ENCODE results near the gene GRIN2C.

The GRIN2C gene

DNA sequence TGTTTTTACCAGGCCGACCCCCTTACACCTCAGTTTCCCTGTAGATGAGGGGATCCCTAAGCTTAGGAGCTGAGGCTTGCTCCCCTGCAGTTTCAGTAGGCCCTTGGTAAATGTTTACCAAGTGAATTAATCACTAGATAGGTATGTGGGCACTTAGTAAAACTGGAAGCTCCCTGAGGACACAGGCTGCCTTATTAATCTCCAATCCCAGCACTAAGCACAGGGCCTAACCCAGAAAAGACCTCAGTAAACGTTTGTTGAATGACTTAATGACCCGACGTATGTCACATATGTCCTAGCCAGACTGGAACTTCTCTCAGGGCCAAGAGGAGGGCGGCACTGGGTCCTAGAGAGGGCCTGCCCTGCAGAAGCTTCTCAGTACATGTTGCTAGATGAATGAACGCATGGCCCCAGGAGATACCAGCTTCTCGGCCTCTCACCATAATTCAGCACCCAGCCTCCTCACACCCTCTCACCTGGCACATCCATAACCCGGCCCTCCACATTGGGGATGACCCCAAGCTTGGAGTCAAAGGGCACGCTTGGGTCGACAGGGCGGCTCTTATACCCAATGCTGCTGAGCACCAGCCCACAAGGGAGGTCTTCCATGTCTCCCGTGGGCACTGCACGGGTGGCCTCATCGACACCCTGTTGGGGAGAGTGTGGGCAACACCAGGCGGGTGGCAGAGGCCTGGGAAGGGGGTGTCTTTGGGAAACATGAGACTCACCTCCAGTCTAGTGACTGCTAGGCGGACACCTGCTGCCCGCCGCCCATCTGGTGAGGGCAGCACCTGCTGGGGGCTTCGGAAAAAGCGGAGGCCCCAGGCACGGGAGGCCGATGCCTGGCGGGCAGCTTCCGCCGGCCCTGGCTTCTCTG lies 4.0 kb upstream of the GRIN2C start:
- no peak for DNase-seq

DNA sequence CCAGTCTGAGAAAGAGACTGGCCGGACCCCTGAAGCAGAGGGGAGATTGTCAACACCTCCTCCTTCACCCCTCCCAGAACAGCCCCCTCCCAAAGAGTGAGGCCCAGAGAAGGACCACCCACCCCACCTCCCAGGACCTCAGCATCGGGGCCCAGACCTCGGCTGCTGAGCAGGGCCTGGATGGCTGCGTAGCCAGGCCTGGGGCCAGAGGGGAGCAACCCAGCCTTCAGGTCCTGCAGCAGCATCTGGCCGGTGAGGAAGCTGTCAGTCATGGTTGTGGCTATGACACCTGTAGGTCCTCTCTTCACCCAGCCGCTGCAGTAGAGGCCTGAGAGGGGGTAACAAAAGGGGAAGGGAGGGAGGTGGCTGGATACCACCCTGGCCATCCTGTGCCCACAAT lies 3.2 kb upstream of the GRIN2C start:
- DNase-seq = no peak

DNA sequence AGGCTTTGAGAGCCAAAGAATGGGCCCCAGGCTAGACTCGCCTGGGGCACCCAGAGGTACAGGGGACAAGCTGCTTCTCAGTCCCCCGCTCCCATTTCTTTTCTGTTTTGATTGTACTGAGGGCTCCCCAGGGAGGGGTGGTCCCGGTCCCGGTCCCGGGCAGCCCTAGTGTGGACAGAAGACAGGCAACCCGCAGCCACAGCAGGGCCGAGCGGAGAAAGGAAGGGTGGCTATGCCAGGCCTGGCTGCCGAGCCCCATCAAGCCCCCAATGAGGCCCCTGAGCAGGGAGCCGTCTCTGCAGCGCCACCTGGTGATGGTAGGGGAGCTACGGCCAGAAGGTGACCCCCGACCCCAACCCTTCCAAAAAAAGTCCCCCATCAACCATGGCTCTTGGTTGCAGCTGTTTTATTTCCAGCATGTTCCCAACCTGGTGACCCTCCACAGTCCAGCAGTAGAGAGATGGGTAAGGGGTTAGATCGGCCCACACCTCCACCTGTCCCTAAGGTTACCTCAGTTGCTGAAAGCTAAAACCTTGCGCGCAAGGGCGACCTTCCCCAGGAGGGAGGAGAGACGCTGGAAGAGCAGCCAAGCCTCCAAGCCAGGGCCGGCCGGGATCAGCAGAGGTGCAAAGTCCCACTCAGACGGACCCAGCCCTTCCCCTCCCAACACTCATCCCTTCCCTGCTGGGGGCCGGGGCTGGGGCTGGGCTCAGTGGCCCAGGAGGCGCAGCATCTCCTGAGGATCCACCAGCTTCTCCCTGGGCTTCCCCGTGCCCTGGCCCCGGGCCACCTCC lies 2.6 kb upstream of the GRIN2C start:
- DNase-seq = peak; percentile 84

DNA sequence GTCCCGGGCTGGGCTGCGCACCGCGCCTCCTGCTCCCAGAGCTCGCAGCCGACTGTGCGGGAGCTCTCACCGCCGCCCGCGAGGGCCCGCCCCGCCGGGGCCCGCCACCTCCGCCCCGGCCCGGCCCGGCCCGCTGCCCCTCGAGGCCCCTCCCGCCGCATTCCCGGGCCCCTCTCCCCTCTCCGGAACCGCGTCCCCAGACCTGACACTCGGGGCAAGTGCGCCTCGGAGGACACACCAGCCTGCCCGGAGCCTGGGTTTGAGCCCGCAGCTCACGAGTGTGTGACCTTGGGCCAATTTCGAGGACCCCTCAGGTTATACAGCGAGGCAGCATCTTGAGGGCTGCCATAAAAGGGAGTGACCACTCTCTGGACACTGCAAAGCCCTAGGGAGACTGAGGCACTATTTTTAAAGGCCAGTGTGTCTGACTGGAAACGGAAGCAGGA lies 2.0 kb upstream of the GRIN2C start:
- no peak for DNase-seq

DNA sequence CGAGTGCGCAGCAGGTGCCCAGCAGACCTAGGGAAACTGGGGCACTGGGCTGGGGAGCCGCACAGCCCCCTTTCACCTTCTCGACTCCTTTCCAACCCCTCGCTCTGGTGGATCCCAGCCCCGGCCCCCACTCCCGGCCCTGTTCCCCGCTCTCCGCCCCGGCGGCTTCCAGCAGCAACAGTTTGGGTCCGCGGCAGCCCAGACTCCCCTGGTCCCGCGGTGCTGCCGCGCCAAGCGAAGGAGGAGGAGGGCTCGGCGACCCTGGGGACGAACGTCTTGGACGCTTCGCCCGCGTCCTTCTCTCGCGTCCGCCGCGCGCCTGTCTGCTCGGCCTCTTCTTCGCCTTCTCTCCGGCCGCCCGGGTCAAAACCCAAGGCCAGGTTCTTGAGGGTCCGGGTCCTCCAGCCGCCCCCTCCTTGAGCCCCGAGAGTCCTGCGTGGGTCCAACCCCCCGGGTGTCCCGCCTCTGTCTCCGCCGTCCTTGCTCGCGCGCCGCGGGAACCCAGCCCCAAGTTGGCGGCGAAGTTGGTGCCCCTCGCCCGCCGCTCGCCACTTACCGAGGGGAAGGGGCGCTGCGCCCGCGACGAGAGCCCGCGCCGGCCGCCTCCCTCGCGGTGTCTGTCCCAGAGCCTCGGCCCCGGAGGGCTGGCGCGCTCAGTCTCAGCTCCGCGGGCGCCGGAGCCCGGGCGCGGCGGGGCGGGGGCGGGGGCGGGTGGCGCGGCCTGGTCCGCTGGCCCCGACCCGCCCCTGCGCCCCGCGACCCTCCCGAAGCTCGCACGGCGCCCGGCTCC lies 1.4 kb upstream of the GRIN2C start:
- no peak for DNase-seq

DNA sequence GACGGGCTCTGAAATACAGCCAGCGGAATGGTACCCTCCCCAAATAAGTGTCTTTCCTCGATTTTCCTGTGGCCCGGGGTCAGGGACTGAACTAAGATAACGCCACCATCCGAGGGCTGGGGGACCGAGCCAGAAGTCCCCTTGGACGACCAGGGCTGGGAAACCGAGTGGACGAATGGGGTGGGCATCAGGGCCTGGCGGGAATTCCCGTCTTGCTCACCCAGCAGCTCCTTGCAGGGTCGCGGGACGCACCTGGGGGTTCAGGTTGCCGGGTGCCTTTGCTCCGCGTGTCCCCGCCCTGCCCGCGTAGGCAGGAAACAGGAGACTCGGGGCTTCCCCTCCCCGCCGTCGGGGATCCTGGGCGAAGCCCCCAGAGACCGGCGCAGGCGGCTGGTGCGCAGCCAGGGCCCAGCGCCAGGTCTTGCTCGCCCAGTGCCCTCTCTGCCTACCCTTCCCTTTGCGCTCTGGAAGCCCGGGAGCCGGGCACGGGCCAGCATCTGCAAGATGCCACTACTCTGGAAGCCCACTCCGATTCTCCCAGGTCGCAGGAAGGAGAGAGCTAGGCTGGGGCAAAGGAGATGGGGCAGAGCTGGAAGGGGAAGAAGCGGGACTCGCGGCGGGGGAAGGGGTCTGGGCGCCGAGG lies 665 bp upstream of the GRIN2C start:
- no peak for DNase-seq

DNA sequence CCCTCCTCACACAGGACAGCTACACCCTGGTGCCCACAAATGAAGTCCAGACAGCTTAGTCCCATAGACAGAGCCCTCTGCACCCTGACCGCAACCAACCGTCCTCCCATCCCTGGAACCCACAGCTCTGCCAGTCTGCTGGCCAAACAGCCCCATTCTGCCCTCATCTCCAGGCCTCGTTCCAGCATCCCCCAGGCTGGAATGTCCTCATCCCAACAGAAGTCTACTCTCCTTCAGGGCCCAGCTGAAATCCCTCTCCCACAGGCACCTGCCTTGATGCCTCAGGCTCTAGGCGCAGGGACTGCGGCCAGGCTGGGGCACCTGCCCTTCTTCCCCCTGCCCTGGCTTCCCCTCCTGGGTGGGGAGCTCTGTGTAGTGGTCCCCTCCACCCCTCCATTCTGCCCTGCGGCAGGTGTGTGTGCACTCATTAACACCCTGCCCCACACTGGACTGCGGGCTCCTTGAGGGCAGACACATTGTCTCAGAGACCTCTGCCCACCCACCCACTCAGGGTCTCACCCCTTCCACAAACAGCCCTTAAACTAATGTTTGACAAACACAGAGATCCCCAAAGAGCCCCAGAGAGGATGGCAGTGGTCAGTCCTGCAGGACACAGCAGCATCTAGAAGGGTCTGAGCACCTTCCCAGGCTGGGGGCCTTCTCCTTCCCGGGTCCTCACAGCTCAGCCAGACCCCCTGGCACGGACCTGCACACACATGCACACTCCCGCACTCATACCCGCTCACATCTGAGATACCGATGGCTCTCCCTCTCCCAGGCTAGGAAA lies 820 bp downstream of the GRIN2C start:
- no peak for DNase-seq

DNA sequence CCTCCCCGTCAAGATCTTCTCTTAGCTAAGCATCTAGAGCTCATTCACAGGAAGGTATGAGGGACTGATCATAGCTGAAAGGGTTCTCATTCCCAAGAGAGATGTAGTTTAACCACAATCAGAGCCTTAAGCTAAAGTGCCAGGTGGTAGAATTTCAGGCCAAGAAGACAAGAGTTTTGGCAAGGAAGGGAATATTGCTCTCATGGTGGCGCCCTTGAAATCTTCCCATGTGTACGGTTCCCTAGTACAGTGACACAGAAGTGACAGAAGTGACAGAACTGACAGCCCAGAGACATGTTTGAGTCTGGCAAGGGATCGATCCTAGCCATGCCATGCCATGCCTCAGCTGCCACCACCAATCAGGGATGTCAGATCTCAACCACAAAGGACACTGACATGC lies 2.5 kb downstream of the GRIN2C start:
- DNase-seq = no peak

DNA sequence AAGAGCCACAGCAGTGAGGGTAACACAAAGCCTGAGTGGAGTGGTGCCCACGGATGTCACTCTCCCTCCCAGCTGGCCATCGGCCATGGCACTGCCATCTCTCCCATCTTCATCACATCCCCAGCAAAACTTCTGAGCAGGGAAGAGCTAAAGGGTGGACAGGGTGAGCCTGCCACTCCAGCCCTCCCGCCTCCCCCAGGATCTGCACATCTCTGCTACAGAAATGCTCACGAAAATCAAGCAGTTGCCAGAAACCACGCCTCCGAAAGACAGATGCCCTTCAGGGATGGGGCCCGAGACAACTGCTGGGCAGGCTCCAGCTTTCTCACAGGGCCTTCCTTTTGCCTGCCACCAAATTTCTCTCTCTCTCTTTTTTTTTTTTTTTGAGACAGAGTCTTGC lies 3.6 kb downstream of the GRIN2C start:
- DNase-seq = no peak

DNA sequence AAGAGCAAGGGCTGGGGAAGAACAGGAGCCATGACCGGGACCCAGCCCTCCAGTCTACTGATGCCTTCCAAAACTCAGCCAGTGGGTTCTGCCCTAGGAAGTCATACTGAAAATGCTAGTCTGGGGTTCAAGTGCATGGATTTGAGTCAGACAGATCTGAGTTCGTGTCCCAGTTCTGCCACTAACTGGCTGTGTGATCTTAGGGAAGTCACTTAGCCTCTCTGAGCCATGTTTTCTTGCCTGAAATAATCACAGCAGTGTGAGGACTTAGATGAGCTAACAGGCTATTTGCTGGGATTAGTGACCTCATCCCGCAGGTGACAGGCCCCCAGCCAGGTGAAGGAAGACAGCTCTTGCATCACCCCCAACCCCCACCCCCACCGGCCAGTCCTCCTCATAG lies 4.4 kb downstream of the GRIN2C start:
- no peak for DNase-seq

DNA sequence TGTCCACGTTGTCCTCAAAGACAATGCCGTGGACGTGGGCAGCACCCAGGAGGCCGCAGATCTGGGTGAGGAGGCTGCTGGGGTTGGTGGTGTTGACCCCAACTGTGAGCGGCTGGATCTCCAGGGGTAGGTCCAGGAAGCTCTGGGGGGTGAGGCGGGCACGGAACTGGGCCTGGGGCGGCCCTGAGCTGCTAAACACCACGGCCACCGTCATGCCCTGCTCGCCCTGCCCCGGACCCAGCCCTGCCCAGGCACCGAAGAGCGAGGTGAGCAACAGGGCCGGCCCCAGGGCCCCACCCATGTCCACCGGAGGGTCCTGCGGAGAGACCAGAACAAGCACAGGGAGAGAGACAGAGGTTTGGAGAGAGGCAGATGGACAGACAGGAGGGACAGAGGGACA lies 4.9 kb downstream of the GRIN2C start:
- no peak for DNase-seq

DNA sequence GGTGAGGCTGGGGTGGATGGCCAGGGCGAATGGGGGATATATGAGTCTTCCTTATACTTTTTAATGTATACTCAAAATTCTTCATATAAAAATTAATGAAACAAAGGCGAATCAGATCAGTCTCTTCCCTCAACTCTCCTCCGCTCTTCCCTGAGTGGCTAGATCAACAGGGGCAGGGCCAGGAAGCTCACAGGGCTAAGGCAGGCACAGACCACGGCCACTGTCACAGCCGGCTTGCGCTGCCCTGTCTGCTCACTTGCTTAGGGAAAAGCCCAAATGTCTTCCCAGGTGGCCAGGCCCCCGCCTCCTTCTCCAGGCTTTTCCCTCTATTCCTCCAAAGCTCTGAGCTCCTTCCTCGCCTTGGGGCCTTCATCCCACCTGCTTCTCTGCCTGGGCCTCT lies 6.0 kb downstream of the GRIN2C start:
- DNase-seq = no peak

DNA sequence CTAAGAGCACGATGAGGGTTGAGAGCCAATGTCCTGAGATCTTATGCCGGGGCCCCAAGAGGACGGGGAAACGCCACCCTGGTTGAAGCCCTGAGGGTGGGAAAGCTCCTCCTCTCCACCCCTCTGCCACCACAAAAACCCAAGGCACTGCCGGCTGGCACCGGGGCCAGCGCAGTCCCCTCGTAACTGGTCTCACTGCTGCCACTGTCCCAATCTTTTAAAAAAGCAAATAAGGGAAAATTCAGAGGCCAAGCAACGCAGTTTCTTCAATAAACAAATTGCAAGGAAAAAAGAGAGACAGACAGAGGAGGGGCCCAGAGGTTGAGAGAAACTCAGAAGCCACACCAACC lies 6.7 kb downstream of the GRIN2C start:
- no peak for DNase-seq

DNA sequence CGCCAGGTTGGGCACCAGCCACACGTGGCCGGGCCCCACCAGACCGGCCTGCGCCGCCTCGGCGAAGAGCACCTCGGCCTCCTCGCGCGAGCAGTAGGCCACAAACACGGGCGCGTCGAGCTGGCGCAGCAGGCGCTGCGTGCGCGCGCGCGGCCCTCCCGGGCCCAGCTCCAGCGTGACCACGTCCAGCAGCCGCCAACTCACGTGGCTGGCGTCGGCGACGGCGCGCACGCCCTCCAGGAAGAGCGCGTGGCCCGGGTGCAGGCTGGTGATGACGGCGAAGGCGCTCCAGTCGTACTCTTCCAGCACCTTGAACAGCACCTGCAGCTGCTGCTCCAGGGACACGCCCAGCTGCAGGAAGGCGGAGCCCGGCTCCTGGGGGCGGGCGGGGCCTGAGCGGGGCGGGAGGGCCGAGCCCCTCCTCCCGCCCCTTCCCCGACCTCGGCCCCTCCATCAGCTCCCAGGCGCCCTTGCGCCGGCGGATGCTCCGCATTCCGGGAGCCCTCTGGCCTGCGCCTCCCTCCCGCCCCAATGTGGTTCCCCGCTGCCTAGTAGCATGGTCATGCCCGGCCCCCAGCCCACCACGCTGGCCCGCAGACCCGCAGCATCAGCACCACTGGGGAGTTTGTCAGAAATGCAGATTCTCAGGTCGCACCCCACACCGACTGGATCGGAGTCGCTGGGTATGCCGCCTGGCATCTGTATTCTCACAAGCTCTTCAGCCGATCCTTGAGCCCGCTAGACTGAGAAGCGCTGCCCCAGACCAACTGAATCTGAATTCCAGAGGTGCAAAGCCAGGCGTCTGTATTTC lies 7.2 kb downstream of the GRIN2C start:
- peak; percentile 76 for DNase-seq

DNA sequence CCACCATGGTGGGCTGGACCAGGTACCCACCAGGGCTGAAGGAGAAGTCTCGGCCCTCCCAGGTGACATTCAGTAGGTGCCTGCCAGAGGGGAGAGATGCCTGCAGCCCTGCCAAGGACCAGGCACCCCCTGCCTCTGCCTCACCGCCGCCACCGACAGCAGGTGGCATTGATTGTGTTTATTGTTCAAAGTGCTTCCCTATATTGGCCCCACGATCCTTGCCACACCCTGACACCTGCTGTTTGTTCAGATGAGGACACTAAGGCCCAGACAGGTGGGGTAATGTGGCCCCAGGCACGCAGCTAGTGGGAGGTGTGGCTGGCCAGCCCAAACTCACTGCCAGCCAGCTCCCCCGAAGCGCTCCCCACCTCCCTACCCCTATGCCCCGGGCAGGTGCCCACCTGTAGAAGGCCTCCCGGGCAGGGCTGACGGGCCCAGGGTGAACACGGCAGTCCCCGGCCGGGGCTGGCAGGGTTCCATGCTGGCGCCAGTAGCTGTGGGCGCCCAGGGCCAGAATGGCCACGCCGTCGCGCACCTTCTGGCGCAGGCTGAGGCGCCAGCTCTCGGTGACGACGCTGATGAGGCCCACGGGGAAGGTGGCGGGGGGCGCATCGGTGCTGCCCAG lies 8.0 kb downstream of the GRIN2C start:
- no peak for DNase-seq

DNA sequence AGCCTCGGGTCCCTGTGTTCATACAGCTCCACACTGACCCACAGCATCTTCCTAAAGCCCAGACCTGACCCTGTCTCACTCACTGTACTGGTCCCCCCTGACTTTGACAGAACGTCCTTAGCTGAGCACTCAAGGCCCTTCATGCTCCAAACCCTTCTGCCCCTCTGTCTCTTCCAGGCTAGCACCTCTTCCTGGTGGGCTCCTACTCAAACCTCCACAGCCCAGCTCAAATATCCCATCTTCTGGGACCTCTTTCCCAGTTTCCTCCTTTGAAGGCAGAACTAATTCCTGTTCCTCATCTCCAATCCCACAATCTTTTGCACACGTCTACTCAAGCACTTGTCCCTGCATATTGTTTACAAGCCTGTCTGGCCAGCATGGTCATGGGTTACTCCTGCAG lies 8.8 kb downstream of the GRIN2C start:
- no peak for DNase-seq

DNA sequence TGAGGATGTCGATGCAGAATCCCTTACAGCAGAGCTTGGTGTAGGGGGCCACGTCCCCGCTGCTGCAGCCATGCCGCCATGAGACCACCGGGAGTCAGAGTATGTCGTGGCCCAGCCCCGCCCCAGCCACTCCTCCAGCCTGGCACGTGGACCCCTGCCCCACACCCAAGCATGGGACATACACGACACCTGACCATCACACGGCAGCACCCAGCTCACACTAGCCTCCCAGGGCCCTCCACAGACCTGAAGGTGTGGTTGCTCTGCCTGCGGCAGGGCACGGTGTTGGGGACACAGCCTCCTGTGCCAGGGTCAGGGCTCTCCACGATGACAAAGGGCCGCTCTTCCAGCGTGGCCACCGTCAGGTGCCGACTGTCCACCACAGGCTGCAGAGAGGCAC lies 9.4 kb downstream of the GRIN2C start:
- DNase-seq = no peak

DNA sequence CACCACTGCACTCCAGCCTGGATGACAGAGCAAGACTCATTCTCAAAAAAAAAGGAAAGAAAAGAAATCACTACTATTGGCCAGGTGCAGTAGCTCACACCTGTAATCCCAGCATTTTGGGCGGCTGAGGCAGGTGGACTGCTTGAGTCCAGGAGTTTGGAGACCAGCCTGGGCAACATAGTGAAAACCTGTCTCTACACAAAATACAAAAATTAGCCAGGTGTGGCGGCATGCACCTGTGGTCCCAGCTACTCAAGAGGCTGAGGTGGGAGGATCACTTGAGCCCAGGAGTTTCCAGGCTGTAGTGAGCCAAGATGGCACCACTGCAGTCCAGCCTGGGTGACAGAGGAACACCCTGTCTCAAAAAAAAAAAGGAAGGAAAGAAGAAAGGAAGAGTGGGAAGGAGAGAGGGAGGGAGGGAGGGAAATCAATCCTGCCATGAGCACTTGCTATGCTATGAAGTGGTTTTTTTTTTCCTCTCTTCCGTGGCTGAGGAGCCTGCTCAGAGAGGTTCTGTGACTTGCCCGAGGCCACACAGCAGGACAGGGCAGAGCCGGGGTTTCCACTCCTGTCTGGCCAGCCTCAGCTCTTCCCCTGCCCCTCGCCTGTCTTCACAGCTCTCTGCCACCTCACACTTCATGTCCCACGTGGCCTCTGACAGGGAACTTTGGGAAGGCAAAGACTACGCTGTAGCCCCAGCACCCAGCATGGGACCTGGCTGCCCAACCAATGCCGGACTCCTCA lies 10.9 kb downstream of the GRIN2C start:
- DNase-seq = no peak

DNA sequence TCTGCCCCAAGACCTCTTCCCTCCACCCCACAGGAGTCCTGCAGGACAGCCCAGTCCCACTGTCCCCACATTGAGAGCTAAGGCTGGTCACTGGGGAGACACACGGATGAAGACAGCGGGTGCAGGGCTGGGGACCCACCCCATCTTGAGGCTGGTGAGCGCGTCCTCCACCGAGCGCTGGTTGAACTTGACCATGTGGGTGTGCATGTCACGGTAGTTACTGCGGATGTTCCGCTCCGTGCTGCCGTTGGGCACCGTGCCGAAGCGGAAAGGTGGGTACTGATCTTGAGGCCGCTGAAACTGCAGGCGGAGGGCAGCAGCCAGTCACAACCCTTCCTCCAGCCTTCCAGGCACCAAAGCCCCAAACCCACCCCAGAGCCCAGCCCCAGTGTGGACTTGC lies 13.1 kb downstream of the GRIN2C start:
- DNase-seq = no peak

DNA sequence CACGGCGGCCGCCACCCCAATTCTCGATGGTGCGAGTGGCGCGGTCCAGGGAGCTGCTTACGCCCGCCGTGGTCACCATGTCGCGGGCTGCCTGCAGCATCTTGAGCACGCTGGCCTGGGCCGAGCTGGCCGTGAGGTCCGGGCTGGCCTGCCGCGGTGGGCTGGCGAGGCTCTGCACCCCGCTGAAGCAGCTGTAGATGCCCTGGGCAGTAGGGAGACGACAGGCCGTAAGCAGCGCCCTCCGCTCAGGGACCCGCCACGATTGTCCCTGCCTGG lies 16.4 kb downstream of the GRIN2C start:
- no peak for DNase-seq

Measured in activated CD4-positive, alpha-beta T cell treated with anti-CD3 and anti-CD28 coated beads for 48 hours (primary cell).